Putamen (tissue), 1 donor: ENCODE data around the gene SPAG9.

Experiments
- DNase-seq: peaks from one replicate; pipeline ENCODE4 v3.0.0-alpha.2; 2016; ENCODE audit warnings: low spot score

SPAG9 gene

DNA sequence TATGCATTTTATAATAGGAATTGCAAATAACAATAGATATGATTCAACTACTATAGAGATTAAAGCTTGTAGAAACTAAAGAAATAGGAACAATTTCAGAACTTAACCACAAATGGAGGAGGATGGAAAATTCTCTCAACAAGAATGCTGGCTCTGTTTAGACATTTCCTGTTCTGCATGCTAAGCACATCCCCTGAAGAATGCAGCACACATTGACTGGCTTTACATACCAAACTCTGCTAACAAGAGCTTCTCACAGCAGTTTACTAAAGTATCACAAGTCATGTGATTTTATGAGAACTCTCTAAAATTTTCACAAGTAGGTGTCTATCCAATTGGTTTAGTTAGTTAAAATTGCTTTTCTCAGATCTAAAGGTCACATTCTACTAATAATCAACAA, 85.2 kb downstream of the SPAG9 start:
- peak; percentile 84 for DNase-seq

DNA sequence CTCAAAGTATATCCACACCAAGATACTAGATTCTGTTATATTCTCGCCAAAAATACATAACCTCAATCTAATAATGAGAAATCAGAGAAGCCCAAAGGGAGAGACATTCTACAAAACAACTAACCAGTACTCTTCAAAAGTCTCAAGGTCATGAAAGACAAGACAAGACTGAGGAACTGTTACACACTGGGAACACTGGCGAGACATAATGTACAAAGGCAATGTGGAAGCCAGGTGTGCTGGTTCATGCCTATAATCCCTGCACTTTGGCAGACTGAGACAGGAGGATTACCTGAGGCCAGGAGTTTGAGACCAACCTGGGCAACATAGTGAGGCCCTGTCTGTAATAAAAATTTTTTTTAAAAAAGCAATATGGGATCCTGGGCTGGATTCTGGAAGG, 85.9 kb downstream of the SPAG9 start:
- no peak for DNase-seq

DNA sequence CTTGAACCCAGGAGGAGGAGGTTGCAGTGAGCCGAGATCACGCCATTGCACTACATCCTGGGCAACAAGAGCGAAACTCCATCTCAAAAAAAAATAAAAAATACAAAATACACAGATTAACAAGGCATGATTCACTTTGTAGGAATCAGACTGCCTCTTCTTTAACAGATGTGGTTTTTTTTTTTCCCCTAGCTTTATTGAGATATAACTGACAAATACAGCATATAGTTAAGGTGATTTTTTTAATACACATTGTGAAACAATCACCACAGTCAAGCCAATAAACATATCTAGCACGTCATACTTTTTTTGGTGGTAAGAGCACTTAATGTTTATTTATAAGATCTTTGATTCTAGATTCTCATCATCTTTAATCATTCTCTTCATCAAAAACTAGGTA, 87.8 kb downstream of the SPAG9 start:
- no peak for DNase-seq

DNA sequence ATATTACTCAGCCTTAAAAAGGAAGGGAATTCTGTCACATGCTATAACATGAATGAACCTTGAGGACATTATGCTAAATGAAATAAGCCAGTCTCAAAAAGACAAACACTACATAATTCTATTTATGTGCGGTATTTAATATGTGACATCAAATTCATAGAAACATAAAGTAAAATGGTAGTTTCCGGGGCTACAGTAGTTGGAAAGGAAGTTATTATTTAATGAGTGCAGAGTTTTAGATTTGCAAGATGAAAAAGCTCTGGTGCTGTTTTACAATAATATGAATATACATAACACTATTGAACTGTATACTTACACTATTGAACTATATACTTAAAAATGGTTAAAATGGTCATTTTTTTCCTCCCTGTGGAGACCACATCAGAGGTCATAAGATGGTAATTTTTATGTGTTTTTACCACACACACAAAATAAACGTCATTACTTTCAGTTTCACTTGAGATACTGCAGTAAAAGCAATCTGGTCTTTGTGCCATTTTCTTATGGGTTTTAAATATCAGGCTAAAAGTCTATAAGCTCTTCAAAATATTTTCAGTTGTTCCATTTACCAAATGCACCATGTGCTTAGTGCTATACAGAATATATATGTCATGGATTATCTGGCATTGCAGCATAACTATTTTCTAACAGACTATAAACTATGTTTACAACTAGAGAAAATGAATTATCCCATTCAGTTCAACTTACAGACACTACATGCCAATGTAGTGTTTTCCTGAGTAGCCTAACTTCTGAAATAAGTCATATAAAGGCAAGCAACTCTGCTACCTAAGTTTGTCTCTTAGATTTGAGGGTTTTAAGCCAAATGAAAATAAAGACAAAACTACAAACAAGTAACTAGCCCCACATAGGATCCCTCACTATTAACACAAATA, 90.9 kb downstream of the SPAG9 start:
- DNase-seq, result no peak

DNA sequence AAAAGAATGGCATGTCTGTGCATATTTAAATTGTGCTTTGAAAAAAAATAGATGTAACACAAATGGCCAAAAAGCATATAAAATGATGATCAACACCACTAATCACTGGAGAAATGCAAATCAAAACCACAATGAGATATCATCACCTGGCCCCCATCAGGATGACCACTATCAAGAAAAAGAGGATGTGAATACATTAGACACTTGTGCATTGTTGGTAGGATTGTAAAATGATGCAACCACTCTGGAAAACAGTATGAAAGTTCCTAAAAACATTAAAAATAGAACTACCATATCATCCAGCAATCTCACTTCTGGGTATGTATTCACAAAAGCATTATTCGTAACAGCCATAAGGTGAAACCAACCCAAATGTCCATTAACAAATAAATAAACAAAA, 91.5 kb downstream of the SPAG9 start:
- DNase-seq, result no peak

DNA sequence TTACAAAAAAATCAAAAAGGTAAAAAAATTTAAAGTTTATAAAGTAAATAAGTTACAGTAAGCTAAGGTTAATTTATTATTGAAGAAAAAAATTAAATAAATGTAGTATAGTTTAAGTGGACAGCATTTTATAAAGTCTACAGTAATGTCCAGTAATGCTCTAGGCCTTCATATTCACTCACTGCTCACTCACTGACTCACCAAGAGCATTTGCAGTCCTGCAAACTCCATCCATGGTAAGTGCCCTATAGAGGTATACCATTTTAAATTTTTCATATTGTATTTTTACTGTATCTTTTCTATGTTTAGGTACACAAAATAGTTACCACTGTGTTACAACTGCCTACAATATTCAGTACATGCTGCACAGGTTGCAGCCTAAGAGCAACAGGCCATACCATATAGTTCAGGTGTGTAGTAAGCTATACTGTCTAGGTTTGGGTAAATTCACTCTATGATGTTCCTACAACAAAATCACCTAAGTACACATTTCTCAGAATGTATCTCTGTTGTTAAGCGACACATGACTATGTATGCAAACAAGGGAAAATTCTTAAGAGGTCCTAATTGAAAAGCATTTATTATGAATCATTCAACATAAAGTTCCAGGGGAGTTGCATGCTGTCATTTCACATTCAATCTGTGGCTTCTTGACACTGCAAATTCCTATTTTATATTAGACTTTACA, 92.3 kb downstream of the SPAG9 start:
- no peak for DNase-seq

DNA sequence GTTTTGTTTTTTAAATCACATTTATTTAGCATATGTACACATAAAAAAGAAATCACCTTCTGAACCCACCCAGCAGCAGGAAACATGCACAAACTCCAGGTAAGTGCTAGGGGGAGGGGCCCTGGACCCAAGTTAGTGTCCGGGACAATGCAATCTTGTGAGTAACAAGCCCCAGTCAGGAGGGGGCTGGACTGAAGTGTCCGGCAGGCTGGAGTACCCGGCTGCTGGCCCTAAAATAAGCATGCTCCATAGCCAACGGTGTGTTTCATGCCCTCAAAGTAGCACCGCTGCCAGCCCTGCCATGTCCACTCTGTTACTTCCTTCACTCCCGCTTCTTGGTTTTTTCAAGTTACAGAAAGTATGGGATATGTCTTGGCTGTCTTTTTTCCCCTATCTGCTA, 102.1 kb downstream of the SPAG9 start:
- DNase-seq, result no peak

DNA sequence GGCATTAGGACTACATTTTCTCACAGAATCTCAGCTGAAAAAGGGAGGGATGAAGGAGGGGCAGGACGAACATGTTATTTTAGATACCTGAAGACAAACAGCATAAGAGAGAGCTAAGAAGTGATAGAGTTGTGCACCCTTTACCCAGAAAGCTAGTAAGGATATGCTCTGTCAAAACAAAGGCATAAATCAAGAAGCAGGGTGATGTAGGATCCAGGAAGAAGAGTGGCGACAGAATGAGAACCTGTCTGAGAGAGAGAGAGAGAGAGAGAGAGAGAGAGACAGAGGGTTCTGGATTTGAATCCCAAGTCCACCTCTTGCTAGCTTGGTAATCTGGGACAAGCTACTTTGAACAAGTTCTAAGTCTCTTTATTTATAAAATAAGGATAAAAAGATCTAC, 103.4 kb downstream of the SPAG9 start:
- no peak for DNase-seq

DNA sequence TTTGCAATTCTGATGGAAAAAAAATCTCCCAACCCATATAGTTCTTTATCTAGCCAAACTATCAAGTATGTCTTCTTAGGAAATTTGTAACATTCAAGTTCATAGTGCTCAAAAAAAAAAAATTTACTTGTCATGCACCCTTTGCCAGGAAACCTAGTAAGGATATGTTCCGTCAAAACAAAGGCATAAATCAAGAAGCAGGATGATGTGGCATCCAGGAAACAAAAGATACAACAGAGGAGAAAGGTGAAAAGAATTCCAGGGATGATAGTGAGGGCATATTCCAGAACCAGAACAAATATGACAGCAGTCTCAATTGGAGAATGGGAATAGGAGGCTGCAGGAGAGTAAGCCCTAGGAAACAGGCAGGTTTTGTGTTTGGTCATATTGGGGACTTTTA, 104.6 kb downstream of the SPAG9 start:
- DNase-seq, result no peak

DNA sequence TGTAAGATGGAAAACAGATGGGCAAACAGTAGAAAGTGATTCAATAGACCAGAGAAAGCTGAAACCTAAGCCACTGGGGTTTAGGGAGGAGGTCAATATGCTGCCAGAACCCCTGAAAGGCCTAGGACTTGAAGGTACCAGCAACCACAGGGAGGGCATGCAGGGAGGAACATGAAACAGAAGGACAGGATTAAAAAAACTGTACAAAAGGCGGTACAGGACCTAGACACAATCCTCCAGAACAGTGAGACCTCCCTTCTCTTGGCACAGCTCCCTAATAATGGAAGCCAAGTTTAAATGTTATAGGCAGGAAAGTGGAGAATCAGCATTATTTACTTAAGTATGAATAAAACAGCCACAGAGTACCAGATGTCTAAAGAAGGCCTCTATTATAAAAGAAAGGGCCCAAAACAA, 105.5 kb downstream of the SPAG9 start:
- DNase-seq, result no peak

DNA sequence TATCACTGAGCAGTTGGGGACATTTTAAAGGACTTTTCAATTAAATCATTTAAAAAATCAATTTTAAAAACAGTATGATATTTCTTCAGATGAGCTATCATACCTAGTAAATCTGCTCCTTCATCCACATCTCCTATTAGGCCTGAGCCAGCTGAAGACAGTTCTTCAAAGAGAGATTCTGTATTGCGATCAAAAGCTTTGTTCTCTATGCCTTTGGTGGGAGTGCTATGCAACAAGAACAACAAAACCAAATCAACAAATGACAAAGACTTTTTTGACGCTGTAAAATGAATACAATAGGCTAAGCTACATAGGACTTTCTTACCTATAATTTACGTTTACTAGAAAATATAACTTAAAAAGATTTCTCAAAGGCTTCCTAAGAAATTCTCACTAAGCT, 106.5 kb downstream of the SPAG9 start:
- DNase-seq, result no peak

DNA sequence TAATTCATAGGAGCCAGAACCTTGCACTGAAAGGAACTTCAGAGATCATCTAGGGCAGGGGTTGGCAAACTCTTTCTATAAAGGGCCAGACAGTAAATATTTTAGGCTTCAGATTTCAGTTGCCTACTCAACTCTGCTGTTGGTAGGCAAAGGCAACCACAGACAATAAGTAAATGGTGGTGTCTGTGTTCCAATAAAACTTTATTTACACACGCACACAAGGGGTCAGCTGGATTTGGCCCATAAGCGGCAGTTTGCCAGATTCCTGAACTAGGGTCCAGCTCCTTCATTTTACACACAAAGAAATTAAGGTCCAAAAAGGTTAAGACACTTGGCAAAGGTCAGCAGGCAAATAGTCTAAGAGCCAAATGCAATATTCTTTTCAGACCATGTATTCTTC, 107.3 kb downstream of the SPAG9 start:
- DNase-seq, result no peak

DNA sequence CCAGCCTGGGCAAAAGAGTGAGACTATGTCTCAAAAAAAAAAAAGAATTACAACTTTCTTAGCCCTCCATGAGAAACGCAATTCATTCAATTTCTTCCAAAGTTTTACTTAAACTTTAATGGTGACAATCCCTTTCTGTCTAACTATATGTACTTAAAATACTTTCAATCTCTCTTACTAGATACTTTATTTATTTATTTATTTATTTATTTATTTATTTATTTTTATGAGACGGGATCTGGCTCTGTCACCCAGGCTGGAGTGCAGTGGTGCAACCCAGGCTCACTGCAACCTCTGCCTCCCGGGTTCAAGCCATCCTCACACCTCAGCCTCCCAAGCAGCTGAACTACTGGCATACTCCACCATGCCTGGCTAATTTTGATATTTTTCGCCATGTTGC, 108.1 kb downstream of the SPAG9 start:
- no peak for DNase-seq

DNA sequence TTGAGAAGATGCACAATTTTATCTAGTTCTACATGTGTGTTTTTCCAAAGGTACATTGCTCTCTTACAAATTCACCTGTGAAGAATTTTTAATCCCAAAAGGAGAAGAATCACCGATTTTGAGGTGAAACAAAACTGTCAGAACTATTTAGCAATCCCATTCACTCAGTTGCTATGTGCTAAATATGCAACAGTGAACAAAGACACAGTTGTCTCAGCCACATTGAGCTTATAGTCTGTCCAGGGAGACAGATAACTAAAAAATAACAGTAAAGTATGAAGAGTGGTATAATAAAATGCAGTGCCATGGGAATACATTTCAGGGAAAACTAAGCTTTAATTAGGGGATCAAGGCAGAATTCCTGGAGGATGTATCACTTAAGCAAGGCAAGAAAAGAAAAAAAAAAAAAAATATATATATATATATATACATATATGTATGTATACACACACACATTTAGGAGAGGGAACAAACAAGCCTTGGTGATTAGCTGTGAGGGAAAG, 110.4 kb downstream of the SPAG9 start:
- DNase-seq, result no peak

DNA sequence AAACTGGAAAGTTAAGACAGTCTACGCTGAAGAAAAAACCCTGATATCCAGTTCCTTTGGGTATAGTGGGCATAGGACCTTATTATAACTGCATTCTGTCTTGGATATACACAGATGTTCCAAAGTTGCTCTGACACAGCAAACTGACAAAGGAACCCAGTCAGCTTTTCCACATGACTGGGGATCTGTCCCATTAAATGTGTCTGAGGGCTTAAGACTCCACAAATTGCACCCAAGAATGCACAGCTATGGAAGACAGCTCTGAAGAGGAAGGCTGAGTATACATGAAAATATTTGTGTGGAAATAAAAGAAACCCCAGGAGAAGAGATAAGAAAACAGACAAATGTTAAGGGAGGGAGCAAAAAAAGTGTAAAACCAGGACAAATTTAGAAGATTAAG, 114.1 kb downstream of the SPAG9 start:
- no peak for DNase-seq

DNA sequence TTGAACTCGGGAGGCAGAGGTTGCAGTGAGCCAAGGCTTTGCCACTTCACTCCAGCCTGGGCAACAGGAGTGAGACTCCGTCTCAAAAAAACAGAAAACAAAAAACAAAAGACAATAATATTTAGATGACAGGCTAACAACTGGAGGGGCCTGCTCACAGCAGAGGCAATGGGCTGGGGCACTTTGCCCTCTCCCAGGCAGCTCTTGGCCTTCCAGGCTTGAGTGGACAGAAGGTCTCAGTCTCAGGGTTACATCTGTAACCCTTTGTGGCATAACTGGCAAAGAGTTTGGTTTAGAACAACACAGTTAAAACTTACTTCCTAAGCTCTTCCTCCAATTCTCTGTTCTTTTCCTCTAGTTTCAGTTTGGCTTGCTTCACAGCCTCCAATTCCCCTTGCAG, 114.9 kb downstream of the SPAG9 start:
- no peak for DNase-seq

DNA sequence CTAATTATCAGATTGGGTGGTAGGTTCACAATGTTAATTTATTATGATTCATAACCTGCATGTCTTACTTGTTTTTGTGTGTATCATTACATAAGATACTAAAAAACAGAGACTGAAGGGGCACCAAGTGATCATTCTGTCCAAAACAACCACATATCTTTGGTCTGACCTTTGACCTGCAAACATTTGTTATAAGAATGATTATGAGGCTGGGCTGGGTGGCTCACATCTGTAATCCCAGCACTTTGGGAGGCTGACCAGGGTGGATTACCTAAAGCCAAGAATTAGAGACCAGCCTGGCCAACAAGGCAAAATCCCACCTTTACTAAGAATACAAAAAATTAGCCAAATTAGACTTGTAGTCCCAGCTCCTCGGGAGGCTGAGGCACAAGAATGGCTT, 116.4 kb downstream of the SPAG9 start:
- DNase-seq, result no peak

DNA sequence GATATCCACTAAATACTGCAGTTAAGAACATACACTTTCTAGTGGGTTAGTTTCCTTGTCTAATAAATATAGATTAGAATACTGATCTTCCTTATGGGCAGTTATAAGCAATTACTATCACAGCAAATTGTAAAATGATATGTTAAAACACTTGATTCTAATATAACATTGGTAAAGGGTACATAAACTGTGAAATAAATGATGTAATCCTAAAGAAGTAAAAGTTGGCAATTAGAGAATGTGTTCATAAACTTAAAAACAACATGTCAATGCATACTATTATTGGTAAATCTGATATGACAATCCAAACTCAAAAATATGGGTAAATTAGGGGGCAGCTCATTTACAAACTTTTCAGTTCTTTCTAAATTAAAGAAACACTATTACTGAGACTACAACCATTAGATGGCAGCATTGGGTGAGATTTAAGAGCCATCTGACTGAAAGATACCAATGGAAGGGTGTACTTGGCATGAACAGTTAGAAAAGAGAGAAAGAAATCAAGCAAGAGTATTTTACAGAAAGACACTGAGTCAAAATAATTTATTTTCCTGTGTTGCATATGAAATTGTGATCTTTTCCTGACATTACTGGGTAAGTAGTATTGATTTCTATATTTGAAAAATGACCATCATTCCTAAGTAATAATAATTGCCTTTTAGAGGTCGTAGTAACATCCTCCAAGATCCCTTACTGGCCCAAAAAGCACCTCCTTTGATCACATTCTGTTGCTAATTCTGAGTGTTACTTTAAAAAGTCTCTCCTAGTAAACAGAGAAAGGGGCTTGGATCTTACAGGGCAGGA, 119.6 kb downstream of the SPAG9 start:
- peak; percentile 75 for DNase-seq

DNA sequence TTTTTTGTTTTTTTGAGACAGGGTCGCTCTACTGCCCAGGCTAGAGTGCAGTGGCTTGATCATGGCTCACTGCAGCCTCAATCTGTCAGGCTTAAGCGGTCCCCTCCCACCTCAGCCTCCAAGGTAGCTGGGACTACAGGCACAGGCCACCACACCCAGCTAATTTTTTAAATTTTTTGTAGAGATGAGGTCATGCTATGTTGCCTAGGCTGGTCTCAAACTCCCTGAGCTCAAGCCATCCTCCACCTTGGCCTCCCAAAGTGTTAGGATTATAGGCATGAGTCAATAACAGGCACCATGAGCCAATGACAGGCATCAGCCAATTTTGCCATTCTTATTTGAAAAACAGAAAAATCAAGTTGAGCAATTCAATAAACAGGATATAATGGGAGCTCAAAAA, 125.0 kb downstream of the SPAG9 start:
- DNase-seq, result no peak

DNA sequence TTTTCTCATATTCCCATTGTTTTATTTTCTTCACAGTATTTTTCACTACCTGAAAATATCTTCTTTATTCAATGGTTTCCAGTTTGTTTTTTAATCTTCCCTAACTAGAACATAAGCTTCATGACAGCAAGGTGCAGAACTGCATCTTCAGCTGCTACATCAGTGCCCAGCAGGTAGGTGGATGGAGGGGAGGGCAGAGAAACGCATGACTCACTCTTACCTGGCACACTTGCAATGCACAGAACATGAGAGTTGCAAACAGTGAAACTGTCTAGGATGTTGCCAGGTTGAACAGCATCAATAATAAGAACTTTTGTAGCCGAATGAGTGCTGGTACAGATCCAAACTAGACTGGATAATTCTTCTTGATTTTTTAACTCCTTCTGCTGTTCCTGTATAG, 127.1 kb downstream of the SPAG9 start:
- DNase-seq, result no peak

DNA sequence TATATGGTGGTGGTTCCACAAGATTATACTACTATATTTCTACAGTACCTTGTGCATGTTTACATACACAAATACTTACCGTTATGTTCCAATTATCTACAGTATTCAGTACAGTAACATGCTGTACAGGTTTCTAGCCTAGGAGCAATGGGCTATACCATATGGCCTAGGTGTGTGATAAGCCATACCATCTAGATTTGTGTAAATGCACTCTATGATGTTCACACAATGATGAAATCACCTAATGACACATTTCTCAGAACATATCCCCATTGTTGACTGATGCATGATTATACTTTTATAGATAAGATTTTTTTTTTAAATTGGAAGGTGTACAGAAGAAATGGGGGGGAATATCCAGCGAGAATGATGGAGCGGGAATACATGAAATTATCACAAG, 131.5 kb downstream of the SPAG9 start:
- DNase-seq, result no peak

DNA sequence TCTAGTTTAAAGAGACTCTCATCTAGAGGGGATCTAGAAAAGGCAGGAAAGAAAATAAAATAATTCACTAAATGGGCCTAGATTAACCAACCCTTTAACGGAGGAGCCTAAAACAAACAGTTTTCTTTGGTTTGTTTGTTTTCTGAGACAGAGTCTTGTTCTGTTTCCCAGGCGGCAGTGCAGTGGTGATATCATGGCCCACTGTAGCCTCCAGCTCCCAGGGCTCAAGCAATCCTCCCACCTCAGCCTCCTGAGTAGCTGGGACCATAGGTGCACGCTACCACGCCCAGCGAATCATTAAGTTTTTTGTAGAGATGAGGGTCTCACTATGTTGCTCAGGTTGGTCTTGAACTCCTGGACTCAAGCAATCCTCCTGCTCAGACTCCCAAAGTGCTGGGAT, 132.2 kb downstream of the SPAG9 start:
- DNase-seq, result no peak
